ENCODE measurements around the gene ORM2. TPM values are rescaled to one million over a fixed set of nuclear protein-coding genes. Genes with fewer than 3 reads are reported as not detected.

ORM2 gene
- total and polyA plus RNA-seq, 2 experiments from 2014 or later = 0.76 TPM

DNA sequence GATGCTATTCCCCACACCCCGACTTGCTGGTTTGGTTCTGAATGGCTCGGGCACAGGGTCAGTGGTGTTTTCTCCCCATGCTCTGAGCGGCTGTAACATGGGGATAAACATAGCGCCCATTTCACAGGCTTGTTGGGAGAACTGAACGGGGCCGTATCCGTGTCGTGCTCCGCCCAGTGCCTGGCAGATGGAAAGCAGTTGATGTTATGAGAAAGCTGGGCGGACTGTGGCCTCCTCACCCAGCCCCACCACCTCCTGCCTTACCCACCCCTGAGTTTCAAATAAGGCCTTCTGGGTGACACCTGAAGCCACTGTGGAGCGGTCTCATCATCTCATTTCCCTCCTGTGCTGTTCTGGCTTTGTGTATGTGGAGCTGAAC, 14.5 kb downstream of the ORM2 start:
- H3K36me3 Mint-ChIP-seq (ENCODE audit: low read depth) = peaks cover 88% of the 10 kb centered on the region
- H3K27me3 ChIP-seq (ENCODE audit: insufficient read depth) = no peaks in the 10 kb centered on the region
- TF ChIP-seq JUNB (IDR thresholded peaks at IDR 0.05; ENCODE audit: unreplicated experiment) = no peak
- TF ChIP-seq STAT1 (IDR thresholded peaks at IDR 0.05; ENCODE audit: unreplicated experiment) = no peak
- TF ChIP-seq, protein P1, sequence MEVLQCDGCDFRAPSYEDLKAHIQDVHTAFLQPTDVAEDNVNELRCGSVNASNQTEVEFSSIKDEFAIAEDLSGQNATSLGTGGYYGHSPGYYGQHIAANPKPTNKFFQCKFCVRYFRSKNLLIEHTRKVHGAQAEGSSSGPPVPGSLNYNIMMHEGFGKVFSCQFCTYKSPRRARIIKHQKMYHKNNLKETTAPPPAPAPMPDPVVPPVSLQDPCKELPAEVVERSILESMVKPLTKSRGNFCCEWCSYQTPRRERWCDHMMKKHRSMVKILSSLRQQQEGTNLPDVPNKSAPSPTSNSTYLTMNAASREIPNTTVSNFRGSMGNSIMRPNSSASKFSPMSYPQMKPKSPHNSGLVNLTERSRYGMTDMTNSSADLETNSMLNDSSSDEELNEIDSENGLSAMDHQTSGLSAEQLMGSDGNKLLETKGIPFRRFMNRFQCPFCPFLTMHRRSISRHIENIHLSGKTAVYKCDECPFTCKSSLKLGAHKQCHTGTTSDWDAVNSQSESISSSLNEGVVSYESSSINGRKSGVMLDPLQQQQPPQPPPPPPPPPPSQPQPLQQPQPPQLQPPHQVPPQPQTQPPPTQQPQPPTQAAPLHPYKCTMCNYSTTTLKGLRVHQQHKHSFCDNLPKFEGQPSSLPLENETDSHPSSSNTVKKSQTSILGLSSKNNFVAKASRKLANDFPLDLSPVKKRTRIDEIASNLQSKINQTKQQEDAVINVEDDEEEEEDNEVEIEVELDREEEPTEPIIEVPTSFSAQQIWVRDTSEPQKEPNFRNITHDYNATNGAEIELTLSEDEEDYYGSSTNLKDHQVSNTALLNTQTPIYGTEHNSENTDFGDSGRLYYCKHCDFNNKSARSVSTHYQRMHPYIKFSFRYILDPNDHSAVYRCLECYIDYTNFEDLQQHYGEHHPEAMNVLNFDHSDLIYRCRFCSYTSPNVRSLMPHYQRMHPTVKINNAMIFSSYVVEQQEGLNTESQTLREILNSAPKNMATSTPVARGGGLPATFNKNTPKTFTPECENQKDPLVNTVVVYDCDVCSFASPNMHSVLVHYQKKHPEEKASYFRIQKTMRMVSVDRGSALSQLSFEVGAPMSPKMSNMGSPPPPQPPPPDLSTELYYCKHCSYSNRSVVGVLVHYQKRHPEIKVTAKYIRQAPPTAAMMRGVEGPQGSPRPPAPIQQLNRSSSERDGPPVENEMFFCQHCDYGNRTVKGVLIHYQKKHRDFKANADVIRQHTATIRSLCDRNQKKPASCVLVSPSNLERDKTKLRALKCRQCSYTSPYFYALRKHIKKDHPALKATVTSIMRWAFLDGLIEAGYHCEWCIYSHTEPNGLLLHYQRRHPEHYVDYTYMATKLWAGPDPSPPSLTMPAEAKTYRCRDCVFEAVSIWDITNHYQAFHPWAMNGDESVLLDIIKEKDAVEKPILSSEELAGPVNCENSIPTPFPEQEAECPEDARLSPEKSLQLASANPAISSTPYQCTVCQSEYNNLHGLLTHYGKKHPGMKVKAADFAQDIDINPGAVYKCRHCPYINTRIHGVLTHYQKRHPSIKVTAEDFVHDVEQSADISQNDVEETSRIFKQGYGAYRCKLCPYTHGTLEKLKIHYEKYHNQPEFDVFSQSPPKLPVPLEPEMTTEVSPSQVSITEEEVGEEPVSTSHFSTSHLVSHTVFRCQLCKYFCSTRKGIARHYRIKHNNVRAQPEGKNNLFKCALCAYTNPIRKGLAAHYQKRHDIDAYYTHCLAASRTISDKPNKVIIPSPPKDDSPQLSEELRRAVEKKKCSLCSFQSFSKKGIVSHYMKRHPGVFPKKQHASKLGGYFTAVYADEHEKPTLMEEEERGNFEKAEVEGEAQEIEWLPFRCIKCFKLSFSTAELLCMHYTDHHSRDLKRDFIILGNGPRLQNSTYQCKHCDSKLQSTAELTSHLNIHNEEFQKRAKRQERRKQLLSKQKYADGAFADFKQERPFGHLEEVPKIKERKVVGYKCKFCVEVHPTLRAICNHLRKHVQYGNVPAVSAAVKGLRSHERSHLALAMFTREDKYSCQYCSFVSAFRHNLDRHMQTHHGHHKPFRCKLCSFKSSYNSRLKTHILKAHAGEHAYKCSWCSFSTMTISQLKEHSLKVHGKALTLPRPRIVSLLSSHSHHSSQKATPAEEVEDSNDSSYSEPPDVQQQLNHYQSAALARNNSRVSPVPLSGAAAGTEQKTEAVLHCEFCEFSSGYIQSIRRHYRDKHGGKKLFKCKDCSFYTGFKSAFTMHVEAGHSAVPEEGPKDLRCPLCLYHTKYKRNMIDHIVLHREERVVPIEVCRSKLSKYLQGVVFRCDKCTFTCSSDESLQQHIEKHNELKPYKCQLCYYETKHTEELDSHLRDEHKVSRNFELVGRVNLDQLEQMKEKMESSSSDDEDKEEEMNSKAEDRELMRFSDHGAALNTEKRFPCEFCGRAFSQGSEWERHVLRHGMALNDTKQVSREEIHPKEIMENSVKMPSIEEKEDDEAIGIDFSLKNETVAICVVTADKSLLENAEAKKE (CRISPR knock-in tag; IDR thresholded peaks at IDR 0.05) = no peak
- no peak for TF ChIP-seq NANOG (IDR thresholded peaks at IDR 0.05; ENCODE audit: borderline replicate concordance)
- TF ChIP-seq, protein P2, sequence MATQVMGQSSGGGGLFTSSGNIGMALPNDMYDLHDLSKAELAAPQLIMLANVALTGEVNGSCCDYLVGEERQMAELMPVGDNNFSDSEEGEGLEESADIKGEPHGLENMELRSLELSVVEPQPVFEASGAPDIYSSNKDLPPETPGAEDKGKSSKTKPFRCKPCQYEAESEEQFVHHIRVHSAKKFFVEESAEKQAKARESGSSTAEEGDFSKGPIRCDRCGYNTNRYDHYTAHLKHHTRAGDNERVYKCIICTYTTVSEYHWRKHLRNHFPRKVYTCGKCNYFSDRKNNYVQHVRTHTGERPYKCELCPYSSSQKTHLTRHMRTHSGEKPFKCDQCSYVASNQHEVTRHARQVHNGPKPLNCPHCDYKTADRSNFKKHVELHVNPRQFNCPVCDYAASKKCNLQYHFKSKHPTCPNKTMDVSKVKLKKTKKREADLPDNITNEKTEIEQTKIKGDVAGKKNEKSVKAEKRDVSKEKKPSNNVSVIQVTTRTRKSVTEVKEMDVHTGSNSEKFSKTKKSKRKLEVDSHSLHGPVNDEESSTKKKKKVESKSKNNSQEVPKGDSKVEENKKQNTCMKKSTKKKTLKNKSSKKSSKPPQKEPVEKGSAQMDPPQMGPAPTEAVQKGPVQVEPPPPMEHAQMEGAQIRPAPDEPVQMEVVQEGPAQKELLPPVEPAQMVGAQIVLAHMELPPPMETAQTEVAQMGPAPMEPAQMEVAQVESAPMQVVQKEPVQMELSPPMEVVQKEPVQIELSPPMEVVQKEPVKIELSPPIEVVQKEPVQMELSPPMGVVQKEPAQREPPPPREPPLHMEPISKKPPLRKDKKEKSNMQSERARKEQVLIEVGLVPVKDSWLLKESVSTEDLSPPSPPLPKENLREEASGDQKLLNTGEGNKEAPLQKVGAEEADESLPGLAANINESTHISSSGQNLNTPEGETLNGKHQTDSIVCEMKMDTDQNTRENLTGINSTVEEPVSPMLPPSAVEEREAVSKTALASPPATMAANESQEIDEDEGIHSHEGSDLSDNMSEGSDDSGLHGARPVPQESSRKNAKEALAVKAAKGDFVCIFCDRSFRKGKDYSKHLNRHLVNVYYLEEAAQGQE (IDR thresholded peaks at IDR 0.05; ENCODE audit: unreplicated experiment) = no peak
- no peak for TF ChIP-seq EZH2 (IDR thresholded peaks at IDR 0.05; ENCODE audit: low read depth, unreplicated experiment)
- TF ChIP-seq EZH2phosphoT487 (IDR thresholded peaks at IDR 0.05; ENCODE audit: unreplicated experiment) = no peak
- TF ChIP-seq POLR2AphosphoS5 (IDR thresholded peaks at IDR 0.05; ENCODE audit: low read depth) = no peak
- no peak for TF ChIP-seq ZNF114 (CRISPR knock-in tag; IDR thresholded peaks at IDR 0.05)
- TF ChIP-seq, protein P3, sequence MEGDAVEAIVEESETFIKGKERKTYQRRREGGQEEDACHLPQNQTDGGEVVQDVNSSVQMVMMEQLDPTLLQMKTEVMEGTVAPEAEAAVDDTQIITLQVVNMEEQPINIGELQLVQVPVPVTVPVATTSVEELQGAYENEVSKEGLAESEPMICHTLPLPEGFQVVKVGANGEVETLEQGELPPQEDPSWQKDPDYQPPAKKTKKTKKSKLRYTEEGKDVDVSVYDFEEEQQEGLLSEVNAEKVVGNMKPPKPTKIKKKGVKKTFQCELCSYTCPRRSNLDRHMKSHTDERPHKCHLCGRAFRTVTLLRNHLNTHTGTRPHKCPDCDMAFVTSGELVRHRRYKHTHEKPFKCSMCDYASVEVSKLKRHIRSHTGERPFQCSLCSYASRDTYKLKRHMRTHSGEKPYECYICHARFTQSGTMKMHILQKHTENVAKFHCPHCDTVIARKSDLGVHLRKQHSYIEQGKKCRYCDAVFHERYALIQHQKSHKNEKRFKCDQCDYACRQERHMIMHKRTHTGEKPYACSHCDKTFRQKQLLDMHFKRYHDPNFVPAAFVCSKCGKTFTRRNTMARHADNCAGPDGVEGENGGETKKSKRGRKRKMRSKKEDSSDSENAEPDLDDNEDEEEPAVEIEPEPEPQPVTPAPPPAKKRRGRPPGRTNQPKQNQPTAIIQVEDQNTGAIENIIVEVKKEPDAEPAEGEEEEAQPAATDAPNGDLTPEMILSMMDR (conservative IDR thresholded peaks at IDR 0.05; ENCODE audit: low read depth in 2 of 2) = no peak
- TF ChIP-seq, protein P4, sequence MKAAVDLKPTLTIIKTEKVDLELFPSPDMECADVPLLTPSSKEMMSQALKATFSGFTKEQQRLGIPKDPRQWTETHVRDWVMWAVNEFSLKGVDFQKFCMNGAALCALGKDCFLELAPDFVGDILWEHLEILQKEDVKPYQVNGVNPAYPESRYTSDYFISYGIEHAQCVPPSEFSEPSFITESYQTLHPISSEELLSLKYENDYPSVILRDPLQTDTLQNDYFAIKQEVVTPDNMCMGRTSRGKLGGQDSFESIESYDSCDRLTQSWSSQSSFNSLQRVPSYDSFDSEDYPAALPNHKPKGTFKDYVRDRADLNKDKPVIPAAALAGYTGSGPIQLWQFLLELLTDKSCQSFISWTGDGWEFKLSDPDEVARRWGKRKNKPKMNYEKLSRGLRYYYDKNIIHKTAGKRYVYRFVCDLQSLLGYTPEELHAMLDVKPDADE (IDR thresholded peaks at IDR 0.05) = no peak
- no peak for TF ChIP-seq ZNF331 (CRISPR knock-in tag; IDR thresholded peaks at IDR 0.05; ENCODE audit: low read depth)
- TF ChIP-seq CREB1 (CRISPR knock-in tag; IDR thresholded peaks at IDR 0.05; ENCODE audit: low read depth) = no peak
- H3K9me2 ChIP-seq (ENCODE audit: insufficient read depth) = no peaks in the 10 kb centered on the region
- no peak for ATAC-seq
- H3K27ac Mint-ChIP-seq = no peak overlapping the region
- no peaks in the 10 kb centered on the region for H3F3A ChIP-seq (replicated peaks; ENCODE audit: low read depth)
- no peaks in the 10 kb centered on the region for H3K9me3 Mint-ChIP-seq
- no peak overlapping the region for H2AFZ ChIP-seq
- no peaks in the 10 kb centered on the region for H3K79me2 ChIP-seq (replicated peaks; ENCODE audit: insufficient read depth)
- DNase-seq (ENCODE audit: low spot score) = no peak
- H3K36me3 ChIP-seq (ENCODE audit: insufficient read depth) = peaks cover 14% of the 10 kb centered on the region
- no peak overlapping the region for H3K4me3 ChIP-seq
- H3K4me1 ChIP-seq (ENCODE audit: insufficient read depth) = no peaks in the 10 kb centered on the region
- H3K4me3 Mint-ChIP-seq = no peak overlapping the region
- H3K4me1 Mint-ChIP-seq = peaks cover 13% of the 10 kb centered on the region
- H3K27me3 Mint-ChIP-seq (ENCODE audit: insufficient read depth, low read depth, poor library complexity) = peaks cover 13% of the 10 kb centered on the region
- no peak overlapping the region for H3K27ac ChIP-seq (ENCODE audit: low read depth)
- H4K20me1 ChIP-seq (replicated peaks; ENCODE audit: insufficient read depth) = no peaks in the 10 kb centered on the region; the same call in 1 of the 2 replicates
- no peak overlapping the region for H3K4me2 ChIP-seq
